ENCODE measurements around the gene PCP4. TPM values are rescaled to one million over a fixed set of nuclear protein-coding genes. Genes with fewer than 3 reads are reported as not detected.

The PCP4 gene
- total RNA-seq, 1 donor from 2014 or later = not detected

GRCh38 chr21:39971956-39972355 lies 104.7 kb downstream of the PCP4 start:
- no peak for DNase-seq (ENCODE audit: low spot score)
- no peaks in the 10 kb centered on the region for H3K4me1 Mint-ChIP-seq (ENCODE audit: low read depth)
- no peak overlapping the region for H3K27ac Mint-ChIP-seq
- H3K4me3 Mint-ChIP-seq (ENCODE audit: low read depth) = no peak overlapping the region
- peaks cover 21% of the 10 kb centered on the region for H3K9me3 Mint-ChIP-seq
- H3K36me3 Mint-ChIP-seq (ENCODE audit: low read depth) = no peaks in the 10 kb centered on the region
- intact Hi-C loops (cut with micrococcal nuclease) = no loop called here
- H3K27me3 Mint-ChIP-seq (ENCODE audit: low read depth) = no peaks in the 10 kb centered on the region

DNA sequence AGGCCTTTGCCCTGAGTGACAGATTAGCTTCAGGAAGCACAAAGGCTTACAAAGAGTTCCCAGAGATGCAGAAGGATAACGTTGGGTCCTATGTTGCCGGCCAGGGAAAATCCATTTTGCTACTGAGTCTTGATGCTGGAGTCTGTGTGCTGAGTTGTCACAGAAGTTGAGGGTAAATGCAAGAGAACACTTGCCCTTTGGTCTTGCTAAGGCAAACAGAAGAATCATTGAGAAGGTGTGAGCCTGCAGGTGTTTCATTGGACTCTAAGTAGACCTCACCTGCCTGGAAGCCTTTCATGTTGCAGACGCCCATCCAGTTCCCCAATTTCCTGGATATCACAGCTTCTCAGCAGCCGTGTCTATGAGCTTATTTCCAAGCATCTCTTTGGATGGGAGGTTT lies 105.2 kb downstream of the PCP4 start:
- H3K4me1 Mint-ChIP-seq (ENCODE audit: low read depth) = no peaks in the 10 kb centered on the region
- intact Hi-C loops (cut with micrococcal nuclease) = no loop called here
- H3K36me3 Mint-ChIP-seq (ENCODE audit: low read depth) = no peaks in the 10 kb centered on the region

GRCh38 chr21:39972976-39973770 lies 105.9 kb downstream of the PCP4 start:
- H3K4me1 Mint-ChIP-seq (ENCODE audit: low read depth) = no peaks in the 10 kb centered on the region
- intact Hi-C loops (cut with micrococcal nuclease) = no loop called here
- no peak for DNase-seq (ENCODE audit: low spot score)
- H3K36me3 Mint-ChIP-seq (ENCODE audit: low read depth) = no peaks in the 10 kb centered on the region
- no peak overlapping the region for H3K4me3 Mint-ChIP-seq (ENCODE audit: low read depth)
- H3K27ac Mint-ChIP-seq = no peak overlapping the region
- H3K27me3 Mint-ChIP-seq (ENCODE audit: low read depth) = no peaks in the 10 kb centered on the region
- H3K9me3 Mint-ChIP-seq = peaks cover 18% of the 10 kb centered on the region

More for the DNA sequence above, 105.2 kb downstream of the PCP4 start:
- H3K9me3 Mint-ChIP-seq = peaks cover 16% of the 10 kb centered on the region
- no peaks in the 10 kb centered on the region for H3K27me3 Mint-ChIP-seq (ENCODE audit: low read depth)
- no peak for DNase-seq (ENCODE audit: low spot score)
- H3K4me3 Mint-ChIP-seq (ENCODE audit: low read depth) = no peak overlapping the region
- H3K27ac Mint-ChIP-seq = no peak overlapping the region

- Mint-ChIP-seq H3K27ac (no peak overlapping the region), H3K36me3 (ENCODE audit: low read depth) (no peaks in the 10 kb centered on the region), H3K4me1 (ENCODE audit: low read depth) (no peaks in the 10 kb centered on the region), H3K27me3 (ENCODE audit: low read depth) (no peaks in the 10 kb centered on the region), H3K9me3 (peaks cover 13% of the 10 kb centered on the region), H3K4me3 (ENCODE audit: low read depth) (no peak overlapping the region)
- intact Hi-C loops (cut with micrococcal nuclease) = no loop called here
- no peak for DNase-seq (ENCODE audit: low spot score)
Measured at GRCh38 chr21:39976800-39977199, 109.6 kb downstream of the PCP4 start.

Other genes with a start within 250 kb of the PCP4 start
- not detected in 2 replicates for gene IGSF5, start 122.3 kb upstream of the PCP4 start, total RNA-seq

Measured in activated T-helper 2 cell treated with anti-CD3 and anti-CD28 coated beads, Interferon-gamma antibody, Interleukin-2, Interleukin-4, amounts not matched to agents 10 μg/mL and 5 μg/mL and 100 μg/mL, durations not matched to agents 14 hours and 24 hours and 36 hours (primary cell).